ENCODE measurements around the gene CDH15. TPM values are rescaled to one million over a fixed set of nuclear protein-coding genes. Genes with fewer than 3 reads are reported as not detected.
A peak's percentile ranks its signal among the peaks of the same experiment; 100 is the strongest.

CDH15 gene
- total and polyA plus RNA-seq, 2 of the 13 experiments (the other 11 are each of a cell fraction or from before 2014, with no cell fraction given), result 0.74 to 2.2 TPM

DNA sequence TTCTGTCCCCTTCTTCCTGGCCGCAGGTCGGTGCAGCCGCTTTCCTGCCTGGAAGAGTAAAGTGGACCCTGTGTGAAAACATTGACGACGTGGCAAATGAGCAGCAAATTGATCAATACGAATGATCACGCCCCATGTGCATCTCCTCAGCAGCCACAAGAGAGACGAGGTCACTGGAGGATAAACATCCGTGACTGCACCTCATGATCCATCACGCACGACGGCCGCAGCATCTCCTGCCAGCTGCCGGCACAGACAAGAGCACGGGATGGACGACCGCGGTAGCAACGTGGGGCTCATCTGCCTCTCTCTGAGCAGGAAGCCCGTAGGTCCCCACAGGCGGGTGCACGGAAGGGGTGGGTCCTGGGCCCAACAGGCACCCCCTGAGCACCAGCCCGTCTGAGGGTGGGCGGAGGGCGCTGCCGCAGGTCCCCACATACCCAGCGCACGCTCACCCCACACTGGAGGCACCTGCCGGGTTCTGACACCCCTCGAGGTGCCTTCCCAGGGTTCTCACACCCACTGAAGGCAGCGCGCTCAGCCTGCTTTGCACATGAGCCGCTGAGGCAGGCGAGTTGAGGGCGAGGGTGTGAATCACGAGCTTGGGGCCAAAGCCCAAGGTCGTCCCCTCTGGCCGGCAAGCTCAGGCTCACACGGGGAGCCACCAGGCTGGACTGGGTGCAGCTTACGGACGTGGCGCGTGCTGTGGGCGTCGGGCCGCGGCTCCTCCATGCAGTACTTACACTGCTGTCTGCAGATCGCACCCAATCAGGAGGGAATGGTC, 12.3 kb upstream of the CDH15 start (continued):
- TF ChIP-seq ZNF75D (CRISPR knock-in tag; IDR thresholded peaks at IDR 0.05; ENCODE audit: borderline replicate concordance) (no peak), HNRNPH1 (optimal IDR thresholded peaks at IDR 0.05; ENCODE audit: low read depth, low read length) (no peak), NCOR1 (IDR thresholded peaks at IDR 0.05; ENCODE audit: borderline replicate concordance, low read length) (no peak; the same call in 1 of the 2 replicates), ATAD3A (CRISPR knock-in tag; IDR thresholded peaks at IDR 0.05) (no peak), ZNF251 (CRISPR knock-in tag; IDR thresholded peaks at IDR 0.05) (peak; percentile 85; the same call in 1 of the 2 replicates), NBN (conservative IDR thresholded peaks at IDR 0.05) (no peak), ZNF891 (CRISPR knock-in tag; IDR thresholded peaks at IDR 0.05) (no peak), ZFP82 (CRISPR knock-in tag; IDR thresholded peaks at IDR 0.05; ENCODE audit: borderline replicate concordance) (no peak), ISX (CRISPR knock-in tag; conservative IDR thresholded peaks at IDR 0.05) (no peak), ZNF143 (CRISPR knock-in tag; IDR thresholded peaks at IDR 0.05) (peak; percentile 66), ZBTB7A (CRISPR knock-in tag; IDR thresholded peaks at IDR 0.05) (peak; percentile 95), TEAD2 (CRISPR knock-in tag; IDR thresholded peaks at IDR 0.05) (no peak; the same call in none of the 2 replicates), ZBTB21 (CRISPR knock-in tag; IDR thresholded peaks at IDR 0.05) (no peak), ZNF790 (CRISPR knock-in tag; IDR thresholded peaks at IDR 0.05; ENCODE audit: borderline replicate concordance) (peak; percentile 69; the same call in 1 of the 2 replicates), ZNF746 (CRISPR knock-in tag; IDR thresholded peaks at IDR 0.05) (peak; percentile 77; the same call in 1 of the 2 replicates), ZSCAN12 (CRISPR knock-in tag; IDR thresholded peaks at IDR 0.05) (no peak), PAX8 (CRISPR knock-in tag; IDR thresholded peaks at IDR 0.05; ENCODE audit: borderline replicate concordance) (0 out of 2 replicates have a peak, but pooled peaks have one; percentile 51), ZNF598 (CRISPR knock-in tag; IDR thresholded peaks at IDR 0.05; ENCODE audit: borderline replicate concordance) (peak; percentile 92), ZFP41 (CRISPR knock-in tag; IDR thresholded peaks at IDR 0.05; ENCODE audit: borderline replicate concordance) (peak; percentile 40; the same call in 1 of the 2 replicates), NR2F1 (CRISPR knock-in tag; IDR thresholded peaks at IDR 0.05) (peak in 1 of 2 experiments; percentile 62; a peak in 1 of 4 replicates), JDP2 (CRISPR knock-in tag; IDR thresholded peaks at IDR 0.05; ENCODE audit: borderline replicate concordance) (no peak), ZNF124 (CRISPR knock-in tag; IDR thresholded peaks at IDR 0.05) (no peak), BHLHE40 (IDR thresholded peaks at IDR 0.05; ENCODE audit: low read length) (peak; percentile 89), FOXJ3 (CRISPR knock-in tag; IDR thresholded peaks at IDR 0.05; ENCODE audit: borderline replicate concordance) (no peak), ZFYVE20 (CRISPR knock-in tag; IDR thresholded peaks at IDR 0.05; ENCODE audit: borderline replicate concordance, low read depth) (no peak), ZNF3 (CRISPR knock-in tag; IDR thresholded peaks at IDR 0.05) (no peak), NFIB (CRISPR knock-in tag; IDR thresholded peaks at IDR 0.05; ENCODE audit: borderline replicate concordance) (no peak), CENPT (CRISPR knock-in tag; IDR thresholded peaks at IDR 0.05; ENCODE audit: low read depth) (peak; percentile 96)
- TF ChIP-seq, protein P1, sequence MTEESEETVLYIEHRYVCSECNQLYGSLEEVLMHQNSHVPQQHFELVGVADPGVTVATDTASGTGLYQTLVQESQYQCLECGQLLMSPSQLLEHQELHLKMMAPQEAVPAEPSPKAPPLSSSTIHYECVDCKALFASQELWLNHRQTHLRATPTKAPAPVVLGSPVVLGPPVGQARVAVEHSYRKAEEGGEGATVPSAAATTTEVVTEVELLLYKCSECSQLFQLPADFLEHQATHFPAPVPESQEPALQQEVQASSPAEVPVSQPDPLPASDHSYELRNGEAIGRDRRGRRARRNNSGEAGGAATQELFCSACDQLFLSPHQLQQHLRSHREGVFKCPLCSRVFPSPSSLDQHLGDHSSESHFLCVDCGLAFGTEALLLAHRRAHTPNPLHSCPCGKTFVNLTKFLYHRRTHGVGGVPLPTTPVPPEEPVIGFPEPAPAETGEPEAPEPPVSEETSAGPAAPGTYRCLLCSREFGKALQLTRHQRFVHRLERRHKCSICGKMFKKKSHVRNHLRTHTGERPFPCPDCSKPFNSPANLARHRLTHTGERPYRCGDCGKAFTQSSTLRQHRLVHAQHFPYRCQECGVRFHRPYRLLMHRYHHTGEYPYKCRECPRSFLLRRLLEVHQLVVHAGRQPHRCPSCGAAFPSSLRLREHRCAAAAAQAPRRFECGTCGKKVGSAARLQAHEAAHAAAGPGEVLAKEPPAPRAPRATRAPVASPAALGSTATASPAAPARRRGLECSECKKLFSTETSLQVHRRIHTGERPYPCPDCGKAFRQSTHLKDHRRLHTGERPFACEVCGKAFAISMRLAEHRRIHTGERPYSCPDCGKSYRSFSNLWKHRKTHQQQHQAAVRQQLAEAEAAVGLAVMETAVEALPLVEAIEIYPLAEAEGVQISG (CRISPR knock-in tag; IDR thresholded peaks at IDR 0.05), result peak; percentile 80
